ENCODE results near the gene C1QA. TPM values are rescaled to one million over a fixed set of nuclear protein-coding genes. Genes with fewer than 3 reads are reported as not detected.

Gene C1QA
- polyA plus RNA-seq, 1 donor (not counting 4 experiments of a cell fraction or from before 2014, with no cell fraction given) = not detected

GRCh38 chr1:22598736-22599135 is 37.7 kb upstream of the C1QA start:
- Histone ChIP-seq H4K20me1 (ENCODE audit: control insufficient read depth, extremely low read depth, insufficient read depth, low read length) (no peaks in the 10 kb centered on the region), H3K4me1 (ENCODE audit: control insufficient read depth, extremely low read depth, insufficient read depth, low read length) (no peaks in the 10 kb centered on the region), H3K27ac (ENCODE audit: control insufficient read depth, insufficient read depth, low read length) (no peak overlapping the region), H3K9me1 (ENCODE audit: control insufficient read depth, extremely low read depth, insufficient read depth, low read length) (no peaks in the 10 kb centered on the region), H3K4me3 (ENCODE audit: control insufficient read depth in 2 of 3, extremely low read depth in 1 of 3, insufficient read depth in 2 of 3, low read depth in 1 of 3, low read length in 3 of 3) (no peak overlapping the region), H3K9me3 (ENCODE audit: control insufficient read depth, low read depth, low read length) (no peaks in the 10 kb centered on the region), H3K79me2 (ENCODE audit: control insufficient read depth, insufficient read depth, low read length) (no peaks in the 10 kb centered on the region), H3K36me3 (ENCODE audit: control insufficient read depth in 2 of 2, extremely low read depth in 1 of 2, insufficient read depth in 2 of 2, low read length in 2 of 2) (no peaks in the 10 kb centered on the region), H3K9ac (ENCODE audit: control insufficient read depth, extremely low read depth, insufficient read depth, low read length) (no peak overlapping the region), H2AFZ (ENCODE audit: control insufficient read depth, low read length) (no peak overlapping the region), H3K27me3 (ENCODE audit: control insufficient read depth, extremely low read depth, insufficient read depth, low read length) (peaks cover 25% of the 10 kb centered on the region), H3K4me2 (ENCODE audit: control insufficient read depth, extremely low read depth, insufficient read depth, low read depth, low read length) (no peak overlapping the region)
- TF ChIP-seq EZH2 (IDR thresholded peaks at IDR 0.05; ENCODE audit: low read length) (no peak), CTCF (optimal IDR thresholded peaks at IDR 0.05 in 1 of 3, IDR thresholded peaks at IDR 0.05 in 1 of 3, conservative IDR thresholded peaks at IDR 0.05 in 1 of 3; ENCODE audit: extremely low read depth in 1 of 3, insufficient read depth in 2 of 3, low read length in 3 of 3) (no peak)
- DNase-seq (ENCODE audit: low read depth, low spot score) = no peak
- no peak for FAIRE-seq
- dilution Hi-C loops (cut with MboI; ENCODE audit: extremely low pct_ligation_motif_present, low sequenced_read_pairs) = no loop called here

- Histone ChIP-seq H3K79me2 (ENCODE audit: control insufficient read depth, insufficient read depth, low read length) (no peaks in the 10 kb centered on the region), H3K36me3 (ENCODE audit: control insufficient read depth in 2 of 2, extremely low read depth in 1 of 2, insufficient read depth in 2 of 2, low read length in 2 of 2) (no peaks in the 10 kb centered on the region), H3K4me2 (ENCODE audit: control insufficient read depth, extremely low read depth, insufficient read depth, low read depth, low read length) (no peak overlapping the region), H2AFZ (ENCODE audit: control insufficient read depth, low read length) (no peak overlapping the region), H3K27ac (ENCODE audit: control insufficient read depth, insufficient read depth, low read length) (no peak overlapping the region), H3K9me1 (ENCODE audit: control insufficient read depth, extremely low read depth, insufficient read depth, low read length) (no peaks in the 10 kb centered on the region), H3K27me3 (ENCODE audit: control insufficient read depth, extremely low read depth, insufficient read depth, low read length) (peaks cover 24% of the 10 kb centered on the region), H3K9me3 (ENCODE audit: control insufficient read depth, low read depth, low read length) (no peaks in the 10 kb centered on the region), H3K4me3 (ENCODE audit: control insufficient read depth in 2 of 3, extremely low read depth in 1 of 3, insufficient read depth in 2 of 3, low read depth in 1 of 3, low read length in 3 of 3) (no peak overlapping the region), H4K20me1 (ENCODE audit: control insufficient read depth, extremely low read depth, insufficient read depth, low read length) (no peaks in the 10 kb centered on the region), H3K4me1 (ENCODE audit: control insufficient read depth, extremely low read depth, insufficient read depth, low read length) (no peaks in the 10 kb centered on the region), H3K9ac (ENCODE audit: control insufficient read depth, extremely low read depth, insufficient read depth, low read length) (no peak overlapping the region)
- dilution Hi-C loops (cut with MboI; ENCODE audit: extremely low pct_ligation_motif_present, low sequenced_read_pairs) = no loop called here
- TF ChIP-seq CTCF (optimal IDR thresholded peaks at IDR 0.05 in 1 of 3, IDR thresholded peaks at IDR 0.05 in 1 of 3, conservative IDR thresholded peaks at IDR 0.05 in 1 of 3; ENCODE audit: extremely low read depth in 1 of 3, insufficient read depth in 2 of 3, low read length in 3 of 3) (no peak), EZH2 (IDR thresholded peaks at IDR 0.05; ENCODE audit: low read length) (no peak)
- no peak for FAIRE-seq
- DNase-seq (ENCODE audit: low read depth, low spot score) = no peak
These were observed 36.2 kb upstream of the C1QA start for GRCh38 chr1:22600071-22600816.

Data from keratinocyte (primary cell).